Body of pancreas (tissue), 4 donors: Measurements from ENCODE around the gene SKOR1.

ENCODE experiments used
- CTCF ChIP-seq, 7 experiments: fragments of 450-650 bp in 4 of 7; fragments of 200-600 bp in 3 of 7; sonication (generic) in 3 of 7; IDR thresholded peaks; one replicate each; pipeline ENCODE4 v1.5.1; 2016 to 2019; ENCODE audit warnings: antibody characterized with exemption in 7 of 7
- POLR2A ChIP-seq, 3 donors: fragments of 450-650 bp; IDR thresholded peaks; one replicate each; pipeline ENCODE4 v1.6.1; 2016; ENCODE audit warnings: antibody characterized with exemption in 3 of 3, mild to moderate bottlenecking in 2 of 3

GRCh38 chr15:67820122-67820991, 5.0 kb upstream of the SKOR1 start:
- TF ChIP-seq CTCF (IDR thresholded peaks at IDR 0.05), result no peak
- TF ChIP-seq POLR2A (IDR thresholded peaks at IDR 0.05), result no peak
